ENCODE results near the gene MMEL1.

Gene MMEL1

DNA sequence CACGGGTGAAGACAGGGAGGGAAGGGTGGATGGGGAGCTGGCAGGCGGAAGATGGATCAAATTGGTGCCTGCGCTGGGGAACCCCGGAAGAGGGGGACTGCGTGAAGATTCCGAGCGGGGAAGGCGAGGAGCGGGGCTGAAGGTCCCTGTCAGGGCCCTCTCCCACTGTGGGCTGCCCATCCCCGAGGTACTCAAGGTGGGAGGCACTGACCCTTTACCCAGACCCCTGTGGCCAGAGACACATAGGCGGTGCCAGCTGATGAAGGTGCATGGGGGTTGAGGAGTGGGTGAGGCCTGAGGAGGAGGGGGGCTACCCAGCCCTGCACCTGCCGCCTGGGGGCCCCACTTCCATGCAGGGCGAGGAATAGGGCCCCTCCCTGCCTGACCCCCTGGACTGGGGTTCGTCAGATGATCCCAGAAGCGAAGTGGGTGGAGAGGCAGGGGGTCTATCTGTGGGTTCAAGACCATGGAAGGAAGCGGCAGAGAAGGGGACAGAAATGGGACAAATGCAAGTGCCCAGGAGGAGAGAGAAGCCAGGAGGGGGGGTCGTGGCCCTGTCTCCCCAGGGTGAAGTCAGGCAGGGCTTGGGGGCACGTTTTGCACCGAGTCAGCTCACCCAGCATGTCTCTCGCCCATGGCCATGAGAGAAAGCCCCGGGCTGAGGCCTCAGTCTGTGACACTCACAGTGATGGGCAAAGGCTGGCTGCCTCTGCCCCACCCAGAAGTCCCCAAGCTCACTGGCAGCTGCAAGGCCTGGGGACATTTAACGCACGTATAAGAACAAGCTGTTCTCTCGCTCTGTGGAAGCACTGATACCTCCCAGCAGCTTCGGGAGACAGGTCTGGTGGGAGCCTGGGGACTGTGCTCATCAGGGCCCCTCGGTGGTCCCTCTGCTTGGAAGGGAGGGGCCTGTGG, 7.0 kb upstream of the MMEL1 start:
- TF ChIP-seq, protein P1, sequence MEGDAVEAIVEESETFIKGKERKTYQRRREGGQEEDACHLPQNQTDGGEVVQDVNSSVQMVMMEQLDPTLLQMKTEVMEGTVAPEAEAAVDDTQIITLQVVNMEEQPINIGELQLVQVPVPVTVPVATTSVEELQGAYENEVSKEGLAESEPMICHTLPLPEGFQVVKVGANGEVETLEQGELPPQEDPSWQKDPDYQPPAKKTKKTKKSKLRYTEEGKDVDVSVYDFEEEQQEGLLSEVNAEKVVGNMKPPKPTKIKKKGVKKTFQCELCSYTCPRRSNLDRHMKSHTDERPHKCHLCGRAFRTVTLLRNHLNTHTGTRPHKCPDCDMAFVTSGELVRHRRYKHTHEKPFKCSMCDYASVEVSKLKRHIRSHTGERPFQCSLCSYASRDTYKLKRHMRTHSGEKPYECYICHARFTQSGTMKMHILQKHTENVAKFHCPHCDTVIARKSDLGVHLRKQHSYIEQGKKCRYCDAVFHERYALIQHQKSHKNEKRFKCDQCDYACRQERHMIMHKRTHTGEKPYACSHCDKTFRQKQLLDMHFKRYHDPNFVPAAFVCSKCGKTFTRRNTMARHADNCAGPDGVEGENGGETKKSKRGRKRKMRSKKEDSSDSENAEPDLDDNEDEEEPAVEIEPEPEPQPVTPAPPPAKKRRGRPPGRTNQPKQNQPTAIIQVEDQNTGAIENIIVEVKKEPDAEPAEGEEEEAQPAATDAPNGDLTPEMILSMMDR (IDR thresholded peaks at IDR 0.05) = no peak

DNA sequence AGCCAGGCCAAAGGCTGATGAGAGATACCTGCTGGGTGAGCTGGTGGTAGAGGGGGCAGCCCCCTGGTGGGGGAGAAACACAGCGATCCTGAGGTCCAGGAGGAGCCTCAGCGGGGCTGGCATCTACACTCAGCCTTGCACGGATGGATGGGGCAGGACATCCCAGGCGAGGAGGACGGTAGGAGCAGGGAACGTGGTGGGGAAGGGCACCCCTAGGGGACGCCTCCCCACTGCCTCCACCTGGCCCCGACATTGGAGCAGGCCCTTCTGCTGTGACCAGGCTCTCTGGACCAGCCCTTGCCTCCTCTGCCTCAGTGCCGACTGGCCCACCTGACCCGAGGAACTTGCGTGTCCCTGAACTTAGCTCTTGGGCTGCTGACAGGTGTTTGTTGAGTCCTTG, 6.4 kb upstream of the MMEL1 start:
- TF ChIP-seq, protein P1 (IDR thresholded peaks at IDR 0.05) = no peak

DNA sequence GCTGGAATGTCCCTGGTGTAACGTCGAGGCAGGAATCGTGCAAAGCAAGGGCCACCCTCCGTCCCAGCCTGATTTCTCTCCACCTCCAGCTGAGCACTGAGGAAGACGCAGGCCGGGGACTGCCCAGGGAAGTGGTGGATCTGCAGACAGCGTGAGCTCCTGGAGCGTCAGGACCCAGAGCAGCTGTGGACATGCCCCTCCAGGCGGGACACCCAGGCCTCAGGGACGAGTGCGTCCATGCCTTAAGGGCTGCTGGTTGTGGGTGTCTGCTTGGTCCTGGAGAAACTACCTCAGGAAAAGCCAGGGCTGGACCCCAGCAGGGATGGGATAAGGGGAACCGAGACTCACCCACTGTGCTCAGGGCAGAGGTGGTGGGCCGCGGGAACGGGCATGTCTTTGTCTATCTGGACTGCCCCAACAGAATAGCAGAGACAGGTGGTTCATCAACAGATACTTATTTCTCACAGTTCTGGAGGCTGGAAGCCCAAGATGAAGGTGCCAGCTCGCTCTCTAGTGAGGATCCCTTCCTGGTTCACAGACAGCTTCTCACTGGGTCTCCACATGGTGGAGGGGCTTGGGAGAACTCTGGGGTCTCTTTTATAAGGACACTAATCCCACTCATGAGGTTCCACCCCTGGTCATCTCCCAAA, 5.8 kb upstream of the MMEL1 start:
- TF ChIP-seq, protein P1 (IDR thresholded peaks at IDR 0.05) = no peak

DNA sequence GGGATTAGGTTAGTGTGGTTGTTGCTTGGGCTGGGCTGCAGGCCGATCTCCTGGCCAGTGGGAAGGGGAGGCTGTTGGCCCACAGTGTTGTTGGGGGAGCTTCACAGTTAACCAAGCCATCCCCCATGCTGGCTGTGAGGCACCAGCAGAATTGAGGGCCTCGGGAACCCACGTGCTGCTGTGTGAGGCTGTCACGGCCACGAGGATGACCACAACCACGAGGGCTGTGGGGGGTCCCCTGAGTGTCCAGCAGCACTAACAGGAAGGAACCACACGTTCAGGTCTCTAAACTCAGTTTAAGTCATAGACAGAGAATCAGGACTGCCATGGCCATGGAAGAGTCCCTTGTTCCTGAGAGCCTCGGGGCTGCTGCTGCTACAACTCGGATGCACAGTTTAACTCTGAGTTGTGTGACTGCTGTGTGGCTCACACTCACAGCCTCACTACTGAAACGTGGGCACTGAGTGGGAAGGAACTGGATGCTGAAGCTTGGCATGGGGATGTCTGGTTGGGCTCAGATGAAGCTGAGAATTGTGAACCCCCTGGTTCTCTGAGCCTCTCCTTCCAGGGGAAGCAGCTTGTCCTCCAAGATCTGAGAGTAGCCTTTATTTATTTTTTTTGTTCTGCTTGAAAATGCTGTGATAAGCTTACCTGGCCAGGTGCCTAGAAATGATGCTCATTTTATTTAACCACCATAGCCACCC, 4.8 kb upstream of the MMEL1 start:
- TF ChIP-seq, protein P1 (IDR thresholded peaks at IDR 0.05) = no peak

DNA sequence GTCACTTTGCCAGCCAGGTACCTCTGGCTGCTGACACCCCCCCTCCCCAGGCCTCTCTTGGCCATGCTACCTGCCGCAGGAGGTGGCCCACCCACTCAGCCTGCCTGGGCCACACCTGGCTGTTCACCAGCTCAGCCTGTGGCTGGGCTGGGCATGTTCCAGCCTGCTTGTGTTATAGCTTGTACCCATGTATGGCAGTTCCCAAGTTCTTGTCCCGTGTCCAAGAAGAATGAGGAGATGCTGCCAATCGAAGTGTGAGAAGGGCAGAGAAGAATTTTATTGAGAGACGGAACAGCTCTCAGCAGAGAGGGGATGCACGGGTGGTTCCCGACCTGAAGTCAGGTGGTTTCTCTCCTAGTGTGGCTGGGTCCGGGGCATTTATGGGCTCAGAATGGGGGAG, 3.9 kb upstream of the MMEL1 start:
- TF ChIP-seq, protein P1 (IDR thresholded peaks at IDR 0.05) = no peak

DNA sequence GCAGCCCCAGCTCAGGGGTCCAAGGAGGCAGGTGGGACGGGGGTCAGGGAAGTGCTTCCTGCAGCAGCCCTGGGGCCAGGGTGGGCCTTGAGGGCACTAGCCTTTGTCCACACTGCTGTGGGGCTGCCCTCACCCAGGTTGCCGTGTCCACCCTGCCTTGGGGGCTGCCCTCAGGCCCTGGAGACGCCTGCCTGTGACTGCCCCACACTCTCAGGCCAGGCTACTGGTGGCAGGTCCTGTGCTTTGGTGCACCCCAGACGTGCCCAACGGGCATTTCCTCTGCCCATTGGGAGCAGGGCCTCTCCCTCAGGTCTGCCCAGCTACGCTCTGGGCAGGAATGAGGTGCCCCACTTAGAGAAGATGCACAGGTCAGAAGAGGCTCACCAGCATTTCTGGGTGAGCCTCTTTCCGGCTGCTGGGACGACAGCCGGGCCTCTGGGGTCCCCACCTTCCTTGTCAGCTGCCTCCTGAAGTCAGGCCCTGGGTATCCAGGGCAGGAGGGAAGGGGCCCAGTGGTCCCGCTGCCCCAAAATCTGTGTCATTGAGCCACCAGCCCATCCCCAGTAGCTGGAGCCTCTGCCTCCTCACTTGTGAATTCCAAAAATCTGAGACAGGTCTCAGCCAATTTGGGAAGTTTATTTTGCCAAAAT, 2.7 kb upstream of the MMEL1 start:
- TF ChIP-seq, protein P1 (IDR thresholded peaks at IDR 0.05) = no peak

DNA sequence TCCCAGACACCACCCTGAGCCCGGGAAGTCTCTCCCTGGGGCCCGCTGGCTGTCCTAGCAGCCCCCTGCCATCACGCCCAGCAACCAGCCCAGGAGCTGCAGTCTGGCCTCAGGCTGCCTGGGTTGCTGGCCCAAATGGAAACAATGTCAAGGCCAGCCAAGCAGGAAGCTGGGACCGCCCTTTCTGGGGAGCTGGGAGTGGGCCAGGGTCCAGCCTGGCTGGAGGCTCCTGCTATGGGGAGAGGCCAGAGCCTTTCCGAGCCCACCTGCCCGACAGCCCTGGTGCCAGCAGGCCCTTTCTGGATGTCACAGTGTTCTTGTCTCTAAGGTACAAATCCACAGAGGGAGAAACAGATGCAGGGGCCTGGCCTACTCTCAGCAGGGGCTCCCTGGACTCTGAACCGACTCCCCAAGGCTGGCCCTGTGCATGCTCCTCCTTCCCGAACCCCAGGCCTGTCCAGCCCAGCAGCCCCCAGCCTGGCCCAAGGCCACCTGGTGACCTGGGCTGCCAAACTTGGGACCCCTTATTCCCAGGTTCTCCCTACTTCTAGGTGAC, 1.2 kb upstream of the MMEL1 start:
- TF ChIP-seq, protein P1 (IDR thresholded peaks at IDR 0.05) = no peak
